Right atrium auricular region (tissue), 2 donors: Measurements from ENCODE around the gene TLR2. TPM values are rescaled to one million over a fixed set of nuclear protein-coding genes. Genes with fewer than 3 reads are reported as not detected.

ENCODE experiments used
- DNase-seq: peaks from one replicate; pipeline ENCODE4 v3.0.0-alpha.2; 2019; ENCODE audit warnings: low spot score
- H3K27ac ChIP-seq, 2 donors: fragments of 200-600 bp; sonication (generic); 1 replicate in 1 of 2; 2 replicates in 1 of 2; pipeline ENCODE4 v1.5.1; 2016 to 2019
- H3K27me3 ChIP-seq, 2 donors: fragments of 200-600 bp; sonication (generic); one replicate each; pipeline versions ENCODE4 v1.5.1 to v1.6.0; 2017 to 2019
- H3K36me3 ChIP-seq: fragments of 200-600 bp; sonication (generic); one replicate; pipeline ENCODE4 v1.5.1; 2016
- H3K4me1 ChIP-seq, 2 donors: fragments of 200-600 bp; sonication (generic); one replicate each; pipeline versions ENCODE4 v1.5.1 to v1.6.0; 2017 to 2019
- H3K4me3 ChIP-seq, 2 donors: fragments of 200-600 bp; sonication (generic); 1 replicate in 1 of 2; 2 replicates in 1 of 2; pipeline ENCODE4 v1.5.1; 2017 to 2019; ENCODE audit warnings: mild to moderate bottlenecking in 1 of 2, moderate library complexity in 1 of 2
- H3K9me3 ChIP-seq, 2 donors: fragments of 200-600 bp; sonication (generic); one replicate each; pipeline ENCODE4 v1.5.1; 2019
- CTCF ChIP-seq, 2 donors: fragments of 200-600 bp; sonication (generic); IDR thresholded peaks; one replicate each; pipeline ENCODE4 v1.5.1; 2019; ENCODE audit warnings: antibody characterized with exemption in 2 of 2
- total RNA-seq, 2 donors: library from RNA; depleted of rRNA; stranded (reverse); fragments of >200 nt; gene quantifications; one replicate each; pipeline ENCODE4 v1.1.0, GENCODE V29; 2016

Gene TLR2
- total RNA-seq, 2 donors from 2014 or later: 6.4 to 18.8 TPM

- DNase-seq: no peak
Observed at GRCh38 chr4:153733751-153734448, 49.8 kb downstream of the TLR2 start.

GRCh38 chr4:153735906-153736461 lies 51.9 kb downstream of the TLR2 start:
- no peak overlapping the region for H3K4me3 ChIP-seq
- H3K27me3 ChIP-seq: no peaks in the 10 kb centered on the region
- no peak for DNase-seq
- no peaks in the 10 kb centered on the region for H3K4me1 ChIP-seq
- no peak overlapping the region for H3K27ac ChIP-seq
- H3K36me3 ChIP-seq: no peaks in the 10 kb centered on the region
- no peak for TF ChIP-seq CTCF (IDR thresholded peaks at IDR 0.05)
- peaks cover 0 to 15% of the 10 kb centered on the region in 2 donors for H3K9me3 ChIP-seq

More at GRCh38 chr4:153733751-153734448, 49.8 kb downstream of the TLR2 start:
- H3K27me3 ChIP-seq: no peaks in the 10 kb centered on the region
- no peak for TF ChIP-seq CTCF (IDR thresholded peaks at IDR 0.05)
- H3K4me1 ChIP-seq: no peaks in the 10 kb centered on the region
- H3K27ac ChIP-seq: no peak overlapping the region
- H3K36me3 ChIP-seq: no peaks in the 10 kb centered on the region
- no peak overlapping the region for H3K4me3 ChIP-seq
- peaks cover 0 to 10% of the 10 kb centered on the region in 2 donors for H3K9me3 ChIP-seq

GRCh38 chr4:153741541-153741940 lies 57.5 kb downstream of the TLR2 start:
- DNase-seq: no peak
- no peaks in the 10 kb centered on the region for H3K4me1 ChIP-seq
- no peaks in the 10 kb centered on the region for H3K36me3 ChIP-seq
- H3K27me3 ChIP-seq: no peaks in the 10 kb centered on the region
- H3K27ac ChIP-seq: no peak overlapping the region
- peaks cover 0 to 16% of the 10 kb centered on the region in 2 donors for H3K9me3 ChIP-seq
- no peak overlapping the region for H3K4me3 ChIP-seq
- TF ChIP-seq CTCF (IDR thresholded peaks at IDR 0.05): no peak

- Histone ChIP-seq H3K36me3 (no peaks in the 10 kb centered on the region), H3K27me3 (no peaks in the 10 kb centered on the region), H3K27ac (no peak overlapping the region), H3K9me3 (peaks cover 0 to 4% of the 10 kb centered on the region in 2 donors), H3K4me3 (no peak overlapping the region), H3K4me1 (no peaks in the 10 kb centered on the region)
- no peak for TF ChIP-seq CTCF (IDR thresholded peaks at IDR 0.05)
- no peak for DNase-seq
Observed at GRCh38 chr4:153745651-153746050, 61.6 kb downstream of the TLR2 start.

GRCh38 chr4:153747406-153747955 lies 63.4 kb downstream of the TLR2 start:
- no peak for TF ChIP-seq CTCF (IDR thresholded peaks at IDR 0.05)
- H3K36me3 ChIP-seq: no peaks in the 10 kb centered on the region
- H3K4me3 ChIP-seq: no peak overlapping the region
- no peaks in the 10 kb centered on the region for H3K9me3 ChIP-seq
- no peak overlapping the region for H3K27ac ChIP-seq
- H3K4me1 ChIP-seq: no peaks in the 10 kb centered on the region
- no peak for DNase-seq
- no peaks in the 10 kb centered on the region for H3K27me3 ChIP-seq
